ENCODE results near the gene UQCC5.

DNA sequence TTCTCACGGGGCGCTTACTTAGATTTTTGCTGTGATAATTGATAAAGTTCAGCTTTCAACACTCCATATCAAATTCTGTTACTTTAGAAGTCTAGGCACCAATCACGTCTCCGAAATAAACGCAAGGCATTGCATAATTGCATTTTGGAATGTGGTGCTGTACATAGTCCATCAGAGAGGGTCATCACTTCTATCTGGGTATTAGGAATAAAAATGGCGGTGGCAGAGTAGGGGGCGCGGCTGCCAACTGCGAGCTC is 365 bp upstream of the UQCC5 start:
- TF ChIP-seq, protein P1, sequence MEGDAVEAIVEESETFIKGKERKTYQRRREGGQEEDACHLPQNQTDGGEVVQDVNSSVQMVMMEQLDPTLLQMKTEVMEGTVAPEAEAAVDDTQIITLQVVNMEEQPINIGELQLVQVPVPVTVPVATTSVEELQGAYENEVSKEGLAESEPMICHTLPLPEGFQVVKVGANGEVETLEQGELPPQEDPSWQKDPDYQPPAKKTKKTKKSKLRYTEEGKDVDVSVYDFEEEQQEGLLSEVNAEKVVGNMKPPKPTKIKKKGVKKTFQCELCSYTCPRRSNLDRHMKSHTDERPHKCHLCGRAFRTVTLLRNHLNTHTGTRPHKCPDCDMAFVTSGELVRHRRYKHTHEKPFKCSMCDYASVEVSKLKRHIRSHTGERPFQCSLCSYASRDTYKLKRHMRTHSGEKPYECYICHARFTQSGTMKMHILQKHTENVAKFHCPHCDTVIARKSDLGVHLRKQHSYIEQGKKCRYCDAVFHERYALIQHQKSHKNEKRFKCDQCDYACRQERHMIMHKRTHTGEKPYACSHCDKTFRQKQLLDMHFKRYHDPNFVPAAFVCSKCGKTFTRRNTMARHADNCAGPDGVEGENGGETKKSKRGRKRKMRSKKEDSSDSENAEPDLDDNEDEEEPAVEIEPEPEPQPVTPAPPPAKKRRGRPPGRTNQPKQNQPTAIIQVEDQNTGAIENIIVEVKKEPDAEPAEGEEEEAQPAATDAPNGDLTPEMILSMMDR (IDR thresholded peaks at IDR 0.05): no peak
- TF ChIP-seq EZH2 (IDR thresholded peaks at IDR 0.05): no peak

All from neural progenitor cell (in vitro differentiated cells).